Lower leg skin (tissue), 3 donors: ENCODE measurements around the gene SP8.

ENCODE experiments used
- CTCF ChIP-seq, 3 donors: fragments of 450-650 bp; IDR thresholded peaks; one replicate each; pipeline ENCODE4 v1.5.1; 2016; ENCODE audit warnings: antibody characterized with exemption in 3 of 3, mild to moderate bottlenecking in 3 of 3, moderate library complexity in 2 of 3
- POLR2A ChIP-seq, 2 donors: fragments of 450-650 bp; IDR thresholded peaks; one replicate each; pipeline ENCODE4 v1.6.1; 2016 to 2017; ENCODE audit warnings: antibody characterized with exemption in 2 of 2, mild to moderate bottlenecking in 1 of 2, moderate library complexity in 1 of 2

DNA sequence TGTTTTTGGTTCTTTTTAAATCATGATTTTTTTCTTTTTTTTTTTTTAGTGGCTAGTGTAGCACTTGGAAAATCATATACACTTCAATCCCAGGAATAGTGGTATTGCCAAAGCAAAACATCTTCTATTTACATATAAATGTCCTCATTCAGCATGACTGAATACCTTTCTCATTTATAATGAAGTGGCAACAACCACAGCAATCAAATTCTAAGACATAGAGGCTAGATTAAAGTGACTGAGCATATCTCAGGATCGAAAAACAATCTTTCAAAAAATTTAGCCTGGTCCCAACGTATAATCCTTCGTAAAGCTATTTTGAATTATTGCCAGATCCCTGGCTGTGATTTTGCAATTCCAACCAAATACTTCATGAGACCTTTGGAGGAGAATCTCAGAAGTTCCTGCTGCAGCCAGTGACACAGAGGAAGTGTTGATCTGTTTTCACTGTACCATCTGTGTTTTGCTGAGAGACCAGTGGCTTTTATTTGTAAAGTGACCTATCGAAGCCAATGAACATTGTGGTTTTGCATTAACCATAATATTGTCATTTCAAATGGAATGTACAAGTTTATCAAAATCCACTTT, 29.8 kb upstream of the SP8 start:
- TF ChIP-seq CTCF (IDR thresholded peaks at IDR 0.05) = no peak
- no peak for TF ChIP-seq POLR2A (IDR thresholded peaks at IDR 0.05)
